ENCODE measurements around the gene GZF1. TPM values are rescaled to one million over a fixed set of nuclear protein-coding genes. Genes with fewer than 3 reads are reported as not detected.

Gene GZF1
- total RNA-seq, 1 experiment from 2014 or later = 17.0 TPM

DNA sequence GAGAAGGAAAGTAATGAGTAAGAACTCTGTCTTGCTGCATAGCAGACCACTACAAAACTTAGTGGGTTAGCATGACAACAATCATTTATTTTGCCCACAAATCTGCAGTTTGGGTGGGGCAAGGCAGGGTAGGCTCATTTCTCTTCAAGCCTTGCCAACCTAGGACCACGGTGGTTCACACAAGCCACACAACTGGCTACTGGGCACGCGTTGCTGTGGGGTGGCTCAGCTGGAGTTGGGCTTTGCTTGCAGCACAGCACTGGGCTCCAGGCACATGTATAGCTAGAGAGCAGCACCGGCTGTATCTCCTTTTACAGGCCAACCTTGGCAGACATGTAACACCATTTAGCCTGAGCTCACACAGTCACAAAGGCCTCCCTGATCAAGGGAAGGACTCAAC is 16.0 kb upstream of the GZF1 start:
- Histone ChIP-seq H3K79me1 (ENCODE audit: insufficient read depth, low read depth, low read length, poor library complexity, severe bottlenecking) (no peaks in the 10 kb centered on the region), H3K23ac (ENCODE audit: insufficient read length, low read depth, low read length) (no peak overlapping the region), H4K20me1 (ENCODE audit: control insufficient read depth, insufficient read depth, insufficient read length) (no peaks in the 10 kb centered on the region), H4K8ac (replicated peaks; ENCODE audit: insufficient read length, low read depth, low read length) (no peak overlapping the region), H2BK15ac (ENCODE audit: low read depth, low read length) (no peak overlapping the region), H2AK5ac (ENCODE audit: insufficient read length, low read length) (no peak overlapping the region), H3K56ac (ENCODE audit: insufficient read length, low read depth, low read length) (no peak overlapping the region), H2AFZ (ENCODE audit: low read length) (no peak overlapping the region), H3K4me1 (ENCODE audit: insufficient read depth, low read length) (peaks cover 2% of the 10 kb centered on the region; the same call in 1 of the 2 replicates), H3K27ac (ENCODE audit: insufficient read length, low read depth, low read length) (no peak overlapping the region), H4K5ac (ENCODE audit: insufficient read length, low read depth, low read length) (no peak overlapping the region), H3K79me2 (ENCODE audit: insufficient read depth, low read length) (peaks cover 2% of the 10 kb centered on the region; the same call in 1 of the 2 replicates), H3K9me3 (ENCODE audit: control insufficient read depth, low read depth, low read length) (no peaks in the 10 kb centered on the region), H2BK20ac (ENCODE audit: low read depth, low read length, poor library complexity, severe bottlenecking) (no peak overlapping the region), H3T11ph (ENCODE audit: low read length) (no peak overlapping the region), H3K23me2 (ENCODE audit: insufficient read length, low read depth, low read length, poor library complexity, severe bottlenecking) (peaks cover 6% of the 10 kb centered on the region), H2BK5ac (ENCODE audit: insufficient read length, low read length) (no peak overlapping the region), H2BK12ac (ENCODE audit: insufficient read length, low read depth, low read length) (no peak overlapping the region), H3K4me2 (ENCODE audit: insufficient read depth, insufficient read length, low read length) (no peak overlapping the region), H3K14ac (ENCODE audit: insufficient read depth, low read length) (no peak overlapping the region), H2BK120ac (ENCODE audit: low read depth, low read length, poor library complexity, severe bottlenecking) (no peak overlapping the region), H3K4ac (ENCODE audit: low read depth, low read length) (no peak overlapping the region), H3K9ac (ENCODE audit: extremely low read depth, insufficient read length, low read length) (no peak overlapping the region), H3K27me3 (ENCODE audit: insufficient read depth, low read length) (no peaks in the 10 kb centered on the region), H3K18ac (ENCODE audit: insufficient read length, low read depth, low read length) (no peak overlapping the region), H4K91ac (ENCODE audit: insufficient read length, low read depth, low read length) (no peak overlapping the region)
- peaks cover 2% of the 10 kb centered on the region; the same call in 1 of the 2 replicates for H3K27me3 Mint-ChIP-seq (ENCODE audit: low read depth)
- H3K9me3 Mint-ChIP-seq = peaks cover 2 to 4% of the 10 kb centered on the region in 2 experiments; a peak in 2 of 5 replicates
- no peak for TF ChIP-seq CTCF (conservative IDR thresholded peaks at IDR 0.05)
- H3K36me3 Mint-ChIP-seq (ENCODE audit: insufficient read depth in 1 of 3, low read depth in 3 of 3) = no peaks in the 10 kb centered on the region
- H3K27ac Mint-ChIP-seq = no peak overlapping the region; a peak in 1 of 7 replicates
- H3K4me1 Mint-ChIP-seq = peaks cover 18 to 20% of the 10 kb centered on the region in 2 experiments
- WGBS (ENCODE audit: extremely low coverage, insufficient read length, low lambda C conversion rate) = no CpG with 5 or more reads among the region's 4 CpGs
- no peak overlapping the region for H3K4me3 Mint-ChIP-seq
- DNase-seq = no peak
